ENCODE data around the gene STXBP1.

STXBP1 gene

DNA sequence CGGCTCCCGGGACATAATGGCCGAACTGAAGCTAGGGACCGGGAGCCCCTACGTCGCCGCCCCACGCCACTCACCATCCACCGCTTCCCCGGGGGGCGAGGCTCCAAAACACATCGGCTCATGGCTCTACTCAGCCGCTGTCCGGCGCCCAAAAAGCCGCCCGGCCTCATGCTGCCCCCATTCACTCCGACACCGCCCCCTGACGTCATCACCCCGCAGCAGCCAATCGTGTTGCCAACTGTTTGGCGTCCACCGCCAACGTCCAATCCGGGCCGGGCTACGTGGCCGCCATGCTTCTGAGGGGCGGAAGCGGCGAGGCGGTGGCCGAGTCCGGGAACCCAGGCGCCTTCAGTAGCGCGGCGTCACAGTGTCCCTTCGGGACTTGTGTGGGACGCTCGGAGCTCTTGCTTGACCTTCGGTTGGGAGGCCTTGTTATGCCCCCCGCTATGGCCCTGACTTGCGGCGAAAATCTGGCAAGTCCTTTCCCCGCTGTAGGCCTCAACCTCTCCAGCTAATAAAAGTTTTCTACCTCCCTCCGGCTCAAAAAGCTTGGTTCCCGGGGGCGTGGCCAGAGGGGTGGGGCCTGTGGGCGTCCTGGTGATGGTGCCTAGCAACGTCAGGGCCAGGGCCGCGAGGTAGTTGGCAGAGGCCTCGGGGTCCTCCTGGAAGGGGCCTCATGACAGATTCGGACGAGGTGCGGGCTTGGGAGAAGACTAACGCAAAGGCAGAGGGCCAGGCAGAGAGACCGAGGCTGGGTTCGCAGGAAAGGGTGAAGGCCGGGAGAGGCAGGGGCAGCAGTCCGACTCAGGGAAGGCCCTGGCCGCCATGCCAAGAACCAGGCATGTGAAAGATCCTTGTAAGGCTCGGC, 103.6 kb downstream of the STXBP1 start, which contains the start of the genes PTRH1 and TTC16:
Gene PTRH1, minus strand, starts transcription at position 194 of the 868 bp plus-strand sequence. Its CDS starts 24 bp downstream, at position 170.
Gene TTC16, plus strand, starts transcription at position 610 of the 868 bp plus-strand sequence. Its CDS starts 67 bp downstream, at position 677.
- peak; percentile 94 for DNase-seq (ENCODE audit: low read depth)

DNA sequence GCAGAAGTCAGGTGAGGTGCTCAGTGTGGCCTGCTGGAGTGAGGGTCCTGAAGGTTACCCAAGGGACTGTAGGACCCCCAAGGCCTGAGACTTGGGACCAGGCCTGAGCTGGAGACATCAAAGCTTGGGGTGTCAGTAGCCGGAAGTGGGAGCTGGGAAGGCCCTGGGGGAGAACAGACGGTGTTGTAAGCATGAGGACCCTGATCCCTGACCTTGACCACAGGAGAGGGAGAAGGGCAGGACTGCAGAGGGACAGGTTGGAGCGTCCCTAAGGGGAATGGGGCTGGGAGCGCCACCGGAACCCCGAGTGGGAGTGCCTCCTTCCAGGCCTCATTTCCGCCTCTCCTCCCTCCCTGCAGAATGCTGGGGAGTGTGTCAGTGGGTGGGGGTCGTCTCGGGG, 104.3 kb downstream of the STXBP1 start:
- DNase-seq (ENCODE audit: low read depth) = no peak

DNA sequence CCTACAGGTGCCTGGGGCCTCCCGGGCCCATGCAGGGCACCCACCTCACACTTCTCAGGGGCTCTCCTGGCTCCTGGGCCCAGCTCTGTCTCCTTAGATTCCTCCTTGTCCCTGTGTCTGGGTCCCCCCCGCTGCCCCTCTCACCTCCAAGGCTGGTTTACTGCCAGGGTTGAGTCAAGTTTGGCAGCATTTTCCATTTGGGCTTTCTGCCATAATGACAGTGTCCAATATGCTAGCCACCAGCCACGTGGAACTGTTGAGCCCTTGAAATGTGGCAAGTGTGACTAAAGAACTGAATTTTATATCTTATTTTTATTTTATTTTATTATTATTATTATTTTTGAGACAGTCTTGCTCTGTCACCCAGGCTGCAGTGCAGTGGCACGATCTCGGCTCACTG, 105.7 kb downstream of the STXBP1 start:
- no peak for DNase-seq (ENCODE audit: low read depth)

DNA sequence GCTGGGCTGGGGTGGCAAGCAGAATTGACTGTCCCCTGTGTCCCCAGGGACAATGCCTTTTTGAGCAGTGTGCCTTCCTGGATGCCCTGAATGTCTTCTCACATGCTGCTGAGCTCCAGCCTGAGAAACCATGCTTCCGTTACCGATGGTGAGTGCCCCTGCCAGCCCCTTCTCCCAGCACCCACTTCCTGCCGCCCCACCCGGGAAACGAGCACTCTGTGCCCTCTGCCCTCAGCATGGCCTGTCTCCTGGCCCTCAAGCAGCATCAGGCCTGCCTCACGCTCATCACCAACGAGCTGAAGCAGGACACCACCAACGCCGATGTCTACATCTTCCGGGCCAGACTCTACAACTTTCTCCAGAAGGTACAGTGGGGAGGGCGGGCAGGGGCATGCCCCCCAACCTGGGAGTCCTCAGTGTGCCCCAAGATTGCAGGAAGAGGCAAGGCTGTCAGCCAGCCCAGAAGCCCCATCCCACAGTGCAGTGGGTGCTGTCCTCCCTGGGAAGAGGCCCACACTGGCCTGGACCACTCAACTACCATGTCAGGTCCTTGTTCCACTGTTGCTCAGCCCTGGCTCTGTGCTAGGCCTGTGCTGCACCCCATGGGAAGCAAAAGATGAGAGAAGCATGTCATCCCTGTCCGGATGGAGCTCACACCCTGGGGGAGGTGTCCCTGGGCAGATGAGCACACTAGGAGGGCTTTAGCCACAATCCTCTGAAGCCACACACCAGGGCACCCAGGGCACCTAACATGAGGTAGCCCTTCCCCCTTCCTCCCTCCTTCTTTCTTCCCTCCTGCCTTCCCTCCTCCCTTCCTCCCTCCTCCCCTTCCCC, 108.2 kb downstream of the STXBP1 start:
- peak; percentile 21 for DNase-seq (ENCODE audit: low read depth)

DNA sequence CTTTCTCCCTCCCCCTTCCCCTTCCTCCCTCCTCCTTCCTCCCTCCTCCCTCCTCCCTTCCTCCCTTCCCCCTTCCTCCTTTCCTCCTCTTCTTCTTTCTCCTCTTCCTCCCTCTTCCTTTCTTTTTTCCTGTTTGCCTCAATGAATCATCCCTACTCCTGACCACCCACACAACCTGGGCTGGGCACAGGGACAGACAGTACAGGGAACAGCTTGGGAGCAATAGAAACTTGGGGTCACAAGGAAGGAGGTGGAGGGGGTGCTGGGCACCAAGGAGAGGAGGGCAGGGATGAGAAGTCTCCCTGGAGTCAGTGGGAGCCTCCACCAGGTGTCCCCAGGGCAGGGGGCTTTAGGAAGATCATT, 108.8 kb downstream of the STXBP1 start:
- no peak for DNase-seq (ENCODE audit: low read depth)

DNA sequence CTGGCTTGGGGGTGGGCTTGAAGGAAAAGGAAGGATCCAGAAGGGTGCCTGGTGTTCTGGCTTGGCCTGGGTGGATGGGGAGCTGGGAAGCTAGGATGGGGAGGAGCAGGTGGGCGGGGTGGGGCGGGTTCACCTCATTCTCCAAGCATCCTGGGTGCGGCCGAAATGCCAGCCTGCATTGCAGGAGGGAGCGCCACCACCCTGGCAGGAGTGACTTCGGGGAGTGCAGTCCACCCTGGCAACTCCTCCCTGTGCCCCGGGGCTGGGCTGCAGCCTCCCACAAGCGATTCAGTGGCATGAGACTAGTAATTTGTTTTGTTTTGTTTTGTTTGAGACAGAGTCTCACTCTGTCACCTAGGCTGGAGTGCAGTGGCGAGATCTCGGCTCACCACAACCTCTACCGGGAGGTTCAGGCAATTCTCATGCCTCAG, 109.3 kb downstream of the STXBP1 start:
- DNase-seq (ENCODE audit: low read depth) = no peak

DNA sequence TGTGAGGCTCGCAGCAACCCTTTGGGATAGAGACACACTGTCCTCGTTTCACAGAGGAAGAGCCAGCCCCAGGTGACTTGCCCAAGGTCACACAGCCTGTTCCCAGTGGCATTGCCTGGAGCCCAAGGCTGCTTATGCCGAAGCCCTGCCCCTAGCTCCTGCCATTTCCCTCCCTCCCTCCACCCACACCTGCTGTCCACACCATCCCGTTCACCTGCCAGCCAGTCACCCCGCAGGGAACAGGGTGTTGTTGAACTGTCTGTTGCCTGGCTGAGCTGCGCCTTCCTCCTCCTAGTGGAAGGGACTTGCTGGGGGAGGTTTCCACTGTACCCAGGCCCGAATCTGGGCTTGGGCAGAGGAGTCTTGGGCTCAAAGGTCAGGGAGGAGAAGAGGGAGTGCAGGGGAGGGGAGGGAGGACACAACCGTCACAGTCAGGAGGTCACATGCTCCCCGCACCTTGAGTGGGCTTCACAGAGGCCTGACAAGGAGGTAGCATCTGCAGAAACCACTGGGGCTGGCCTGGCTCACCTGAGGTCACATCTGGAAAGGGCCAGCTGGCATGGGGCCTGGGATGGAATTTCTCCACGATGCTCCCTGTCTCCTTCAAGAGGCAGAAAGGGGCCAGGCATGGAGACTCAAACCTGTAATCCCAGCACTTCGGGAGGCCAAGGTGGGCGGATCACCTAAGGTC, 110.1 kb downstream of the STXBP1 start:
- no peak for DNase-seq (ENCODE audit: low read depth)

DNA sequence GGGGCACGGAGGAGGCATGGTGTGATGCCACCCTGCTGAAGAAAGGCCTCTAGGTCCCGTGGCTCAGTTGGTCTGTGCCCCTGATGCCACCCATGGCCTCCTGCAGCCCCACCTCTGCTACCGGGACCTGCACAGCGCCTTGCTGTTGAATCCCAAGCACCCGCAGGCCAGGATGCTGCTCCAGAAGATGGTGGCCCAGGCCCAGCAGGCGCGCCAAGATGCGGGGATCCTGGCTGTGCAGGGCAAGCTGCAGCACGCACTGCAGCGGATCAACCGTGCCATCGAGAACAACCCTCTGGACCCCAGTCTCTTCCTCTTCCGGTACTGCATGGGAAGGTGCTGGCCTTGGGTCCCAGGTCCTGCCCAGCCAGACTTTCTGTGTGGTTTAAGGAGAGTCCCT, 110.9 kb downstream of the STXBP1 start:
- no peak for DNase-seq (ENCODE audit: low read depth)

DNA sequence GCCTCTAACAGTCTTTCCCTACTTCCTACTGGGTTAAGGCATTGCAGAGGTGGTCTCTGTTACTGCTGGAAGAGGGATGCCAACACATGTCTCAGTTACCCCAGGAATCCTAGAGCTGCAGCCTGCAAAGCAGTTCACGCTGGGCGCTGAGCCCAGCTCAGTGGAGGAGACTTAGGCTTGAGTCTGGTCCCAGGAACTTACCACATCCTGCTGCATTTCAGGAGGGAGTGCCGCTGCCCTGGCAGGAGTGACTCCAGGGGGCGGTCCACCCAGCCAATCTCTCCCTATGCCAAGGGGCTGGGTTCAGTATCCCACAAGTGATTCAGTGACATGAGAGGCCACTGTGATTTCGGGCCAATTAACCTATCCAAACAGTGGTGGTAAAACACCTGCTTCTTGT, 111.4 kb downstream of the STXBP1 start:
- DNase-seq (ENCODE audit: low read depth) = no peak

DNA sequence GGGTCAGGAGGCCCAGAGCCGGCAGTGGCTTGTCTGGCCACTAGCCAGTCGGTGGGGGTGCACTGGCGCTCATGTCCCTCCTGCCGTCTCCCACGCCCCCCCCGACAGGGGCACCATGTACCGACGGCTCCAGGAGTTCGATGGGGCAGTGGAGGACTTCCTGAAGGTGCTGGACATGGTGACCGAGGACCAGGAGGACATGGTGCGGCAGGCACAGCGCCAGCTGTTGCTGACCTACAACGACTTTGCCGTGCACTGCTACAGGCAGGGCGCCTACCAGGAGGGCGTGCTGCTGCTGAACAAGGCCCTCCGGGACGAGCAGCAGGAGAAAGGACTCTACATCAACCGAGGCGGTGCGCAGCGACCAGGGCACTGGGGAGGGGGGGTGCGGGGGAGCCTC, 111.9 kb downstream of the STXBP1 start:
- no peak for DNase-seq (ENCODE audit: low read depth)

DNA sequence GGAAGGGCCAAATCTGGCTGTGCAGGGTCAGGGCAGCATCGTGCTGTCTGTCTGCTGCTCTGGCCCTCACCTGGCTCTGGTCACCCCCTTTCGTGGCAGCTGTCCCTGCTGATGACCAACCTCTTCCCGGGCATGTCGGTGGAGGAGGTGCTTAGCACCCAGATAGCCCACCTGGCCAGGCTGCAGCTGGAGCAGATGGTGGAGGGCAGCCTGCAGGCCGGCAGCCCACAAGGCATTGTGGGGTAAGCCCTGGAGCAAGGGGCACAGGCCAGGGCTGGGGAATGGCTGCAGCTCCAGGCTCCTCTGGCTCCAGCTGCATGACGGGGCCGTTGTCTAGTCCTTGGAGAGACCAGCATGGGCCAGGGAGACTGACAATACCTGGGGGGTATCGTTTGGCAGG, 114.8 kb downstream of the STXBP1 start:
- no peak for DNase-seq (ENCODE audit: low read depth)

DNA sequence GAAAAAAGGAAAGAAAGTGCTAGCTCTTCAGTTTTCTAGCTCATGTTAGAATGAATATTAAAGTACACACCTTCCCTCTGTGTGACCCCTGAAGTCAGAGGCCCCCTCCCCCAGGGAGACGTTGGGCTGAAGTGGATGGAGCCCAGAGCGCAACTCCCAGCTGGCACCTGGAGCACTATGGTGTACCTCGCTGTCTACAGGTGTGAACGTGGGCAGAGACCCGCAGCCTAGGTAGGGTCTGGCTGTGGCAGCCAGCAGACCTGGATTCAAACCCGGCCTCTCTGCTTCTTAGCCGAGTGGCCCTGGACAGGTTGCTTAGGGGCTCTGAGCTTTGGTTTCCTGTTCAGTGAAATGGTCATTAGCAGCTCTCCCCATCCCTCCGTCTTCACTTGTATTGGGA, 116.7 kb downstream of the STXBP1 start:
- no peak for DNase-seq (ENCODE audit: low read depth)

DNA sequence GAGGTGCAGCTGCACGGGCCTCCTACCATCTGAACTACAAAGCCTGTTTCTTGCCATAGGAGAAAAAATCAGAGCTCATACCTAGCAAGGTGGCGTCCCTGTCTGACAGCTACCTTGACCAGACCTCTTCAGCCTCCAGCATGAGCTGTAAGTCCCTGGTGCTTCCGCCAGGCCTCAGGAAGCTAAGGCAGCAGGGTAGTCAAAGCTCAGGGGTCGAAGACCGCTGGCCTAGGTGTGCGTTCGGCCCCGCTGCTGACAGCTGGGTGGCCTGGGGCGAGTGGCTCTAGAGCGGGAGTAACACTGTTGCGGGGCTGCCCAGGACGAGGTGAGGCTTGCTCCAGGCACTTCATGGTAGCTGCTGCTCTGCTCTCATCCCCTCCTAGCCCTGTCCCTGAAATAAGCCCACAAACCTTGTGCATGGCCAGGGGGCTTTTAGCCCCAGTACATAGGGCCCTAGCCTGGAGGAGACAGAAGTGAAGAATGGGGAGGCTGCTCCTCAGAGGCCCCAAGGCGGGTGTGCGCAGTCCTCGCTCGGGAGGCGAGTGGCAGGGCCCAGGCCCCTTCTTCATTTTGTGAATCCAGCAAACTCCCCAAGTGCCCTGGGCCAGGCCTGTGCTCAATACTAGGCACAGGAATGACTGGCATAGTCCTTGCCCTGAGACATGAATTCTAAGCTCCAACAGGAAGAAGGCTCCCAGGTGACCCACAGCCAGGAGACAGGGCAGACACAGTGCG, 117.6 kb downstream of the STXBP1 start:
- no peak for DNase-seq (ENCODE audit: low read depth)

DNA sequence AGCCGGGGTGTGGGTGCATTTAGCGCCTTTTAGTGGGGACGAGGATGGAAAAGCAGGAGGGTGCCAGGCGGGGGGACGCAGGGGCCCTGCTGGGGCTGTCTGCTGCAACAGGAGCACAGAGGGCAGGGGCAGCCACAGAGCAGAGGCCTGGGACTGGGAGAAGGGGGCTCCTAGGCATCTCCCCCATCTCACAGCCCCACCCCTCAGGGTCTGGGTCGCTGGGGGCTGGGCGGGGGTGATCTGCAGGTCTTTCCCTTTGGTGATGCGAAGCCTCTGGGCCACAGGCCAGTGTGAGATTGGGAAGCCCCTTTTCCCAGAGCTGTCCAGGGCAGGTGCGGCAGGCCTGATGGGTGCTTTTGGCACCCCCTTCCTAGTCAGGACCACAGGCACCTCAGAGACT, 118.2 kb downstream of the STXBP1 start:
- no peak for DNase-seq (ENCODE audit: low read depth)

DNA sequence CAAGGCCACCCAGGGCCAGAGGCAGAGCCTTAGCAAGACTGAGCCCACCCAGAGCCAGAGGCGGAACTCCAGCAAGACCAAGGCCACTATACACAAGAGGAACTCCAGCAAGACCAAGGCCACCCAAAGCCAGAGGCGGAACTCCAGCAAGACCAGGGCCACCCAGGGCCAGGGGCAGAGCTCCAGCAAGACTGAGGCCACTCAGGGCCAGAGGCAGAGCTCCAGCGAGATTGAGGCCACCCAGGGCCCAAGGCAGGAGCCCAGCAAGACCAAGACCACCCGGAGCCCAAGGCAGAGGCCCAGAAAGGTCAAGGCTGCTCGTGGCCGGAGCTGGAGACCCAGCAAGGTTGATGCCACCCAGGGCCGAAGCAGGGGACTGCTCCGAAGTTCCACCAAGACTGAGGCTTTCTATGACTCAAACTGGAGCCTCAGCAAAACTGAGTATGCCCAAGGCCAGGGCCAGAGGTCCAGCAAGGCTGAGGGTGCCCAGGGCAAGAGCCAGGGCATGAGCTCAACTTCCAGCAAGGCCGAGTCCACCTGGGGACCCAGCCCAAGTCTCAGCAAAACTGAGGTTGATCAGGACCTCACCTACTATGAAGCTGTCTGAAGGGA, 118.8 kb downstream of the STXBP1 start:
- DNase-seq (ENCODE audit: low read depth) = no peak

DNA sequence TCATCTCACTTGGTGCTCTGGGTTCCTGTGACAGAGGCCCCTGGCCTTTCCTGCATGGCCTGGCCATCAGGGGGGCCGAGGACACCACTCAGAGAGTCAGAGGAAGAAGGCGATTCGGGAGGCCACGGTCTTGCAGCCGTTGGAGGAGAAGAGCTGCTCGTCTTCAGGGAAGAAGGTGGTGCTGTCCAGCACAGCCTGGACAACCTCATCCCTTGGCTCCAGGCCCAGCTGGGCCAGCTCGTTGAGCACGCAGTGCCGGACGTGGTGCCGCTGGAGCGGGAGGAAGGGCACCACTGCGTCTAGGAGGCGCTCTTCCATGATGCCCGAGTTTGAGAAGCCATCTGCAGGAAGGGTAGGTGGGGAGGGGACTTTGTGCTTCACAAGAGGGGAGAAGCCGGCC, 119.9 kb downstream of the STXBP1 start:
- DNase-seq (ENCODE audit: low read depth) = no peak

DNA sequence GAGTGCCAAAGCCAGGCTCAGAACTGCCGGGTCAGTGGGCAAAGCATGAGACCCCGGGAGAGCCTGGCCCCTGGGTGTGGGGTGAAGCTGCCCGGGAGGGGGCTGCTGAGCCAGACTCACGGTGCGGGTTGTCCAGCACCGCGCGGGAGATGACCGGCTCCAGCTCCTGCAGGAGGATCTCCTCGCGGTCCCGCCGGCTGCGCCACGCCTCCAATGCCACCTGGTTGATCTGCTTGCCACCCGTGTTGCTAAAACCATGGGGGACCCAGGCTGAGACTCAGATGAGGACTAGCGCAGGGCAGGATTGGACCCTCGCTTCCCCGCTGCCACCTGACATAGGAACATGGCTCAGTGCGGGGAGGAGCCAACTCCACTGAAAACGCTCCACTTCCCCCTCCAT, 120.4 kb downstream of the STXBP1 start:
- no peak for DNase-seq (ENCODE audit: low read depth)

DNA sequence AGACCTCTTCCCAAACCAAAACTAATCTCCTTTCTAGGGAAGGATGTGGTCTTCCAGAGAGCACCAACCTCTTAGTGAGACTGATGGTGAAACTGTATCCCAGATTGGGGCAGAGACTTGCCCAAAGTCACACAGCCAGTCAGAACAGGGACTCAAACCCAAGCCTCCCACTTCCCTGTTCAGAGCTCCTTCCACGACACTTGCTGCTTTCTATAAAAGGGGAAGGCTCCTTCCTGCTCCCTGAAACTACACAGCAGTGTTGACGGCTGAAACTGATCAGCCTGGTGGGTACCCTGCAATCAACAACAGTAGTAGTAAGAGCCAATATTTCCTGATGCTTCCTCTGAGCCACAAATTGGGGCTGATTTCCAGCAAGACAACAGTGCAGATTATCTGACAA, 121.5 kb downstream of the STXBP1 start:
- DNase-seq (ENCODE audit: low read depth) = no peak

DNA sequence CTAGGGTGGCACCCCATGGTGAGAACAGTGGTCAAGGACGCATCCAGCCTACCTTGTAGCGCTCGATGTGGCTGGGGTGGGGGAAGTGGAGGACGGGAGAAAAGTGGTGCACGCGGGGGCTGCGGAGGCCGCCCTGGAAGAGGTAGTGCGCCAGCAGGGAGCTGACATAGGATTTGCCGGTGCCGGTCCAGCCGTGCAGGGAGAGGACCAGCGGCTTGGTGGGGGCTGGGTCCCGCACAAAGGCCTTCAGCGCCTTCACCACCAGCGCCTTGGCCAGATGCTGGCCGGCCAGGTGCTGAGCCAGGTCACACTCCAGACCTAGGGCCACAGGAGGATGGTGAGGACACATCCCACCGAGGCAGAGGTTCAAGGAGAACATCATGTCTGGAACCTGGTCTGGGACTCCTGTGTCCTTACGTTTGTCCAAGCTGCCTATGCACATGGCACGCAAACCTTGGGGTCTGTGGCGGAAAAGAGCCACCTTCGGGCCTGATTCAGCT, 122.2 kb downstream of the STXBP1 start:
- no peak for DNase-seq (ENCODE audit: low read depth)

DNA sequence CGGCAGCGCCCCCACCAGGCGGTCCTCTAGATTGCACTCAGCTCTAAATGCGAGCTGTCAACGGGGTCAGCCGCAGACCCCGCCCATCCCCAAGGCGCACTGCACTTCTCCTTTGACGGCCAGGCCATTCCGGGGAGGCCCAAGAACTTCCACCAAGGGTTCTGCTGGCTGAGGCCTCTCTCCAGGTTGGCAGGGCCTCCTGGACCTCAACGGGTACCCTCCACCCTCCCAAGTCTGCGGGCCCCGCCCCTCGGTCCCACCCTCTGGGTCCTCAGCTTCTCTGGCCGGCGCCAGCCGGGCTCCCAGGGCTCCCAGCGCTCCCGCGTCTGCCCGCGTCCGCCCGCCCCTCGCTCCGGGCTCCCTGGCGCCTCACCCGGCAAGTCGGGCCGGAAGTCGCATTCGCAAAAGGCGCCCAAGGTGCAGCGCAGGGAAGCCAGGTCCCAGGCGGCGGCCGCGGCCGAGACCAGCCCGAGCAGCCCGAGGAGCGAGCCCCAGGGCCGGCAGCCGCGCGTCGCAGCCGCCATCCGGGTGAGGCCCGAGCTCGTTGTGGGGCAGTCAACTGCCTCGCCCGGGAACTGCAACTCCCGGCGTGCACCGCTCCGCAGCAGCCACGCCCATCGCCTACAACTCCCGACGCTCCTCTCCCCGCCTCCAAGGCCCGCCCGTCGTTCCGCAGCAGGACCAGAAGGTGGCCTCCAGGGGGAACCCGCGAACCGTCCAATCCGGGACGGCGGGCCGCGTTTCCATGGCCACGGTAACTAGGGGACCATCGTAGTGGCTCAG, 122.9 kb downstream of the STXBP1 start, which contains the start of gene TOR2A:
Gene TOR2A, minus strand, starts transcription at position 548 of the 783 bp plus-strand sequence. Its CDS starts 24 bp downstream, at position 524.
- DNase-seq (ENCODE audit: low read depth) = peak; percentile 99

Measured in stimulated activated CD8-positive, alpha-beta memory T cell treated with anti-CD3 and anti-CD28 coated beads, Interleukin-12 subunit alpha, Interleukin-12 subunit beta, amount 100 ng/mL, for 1 hour (primary cell).